ENCODE data around the gene CCM2.

Gene CCM2

DNA sequence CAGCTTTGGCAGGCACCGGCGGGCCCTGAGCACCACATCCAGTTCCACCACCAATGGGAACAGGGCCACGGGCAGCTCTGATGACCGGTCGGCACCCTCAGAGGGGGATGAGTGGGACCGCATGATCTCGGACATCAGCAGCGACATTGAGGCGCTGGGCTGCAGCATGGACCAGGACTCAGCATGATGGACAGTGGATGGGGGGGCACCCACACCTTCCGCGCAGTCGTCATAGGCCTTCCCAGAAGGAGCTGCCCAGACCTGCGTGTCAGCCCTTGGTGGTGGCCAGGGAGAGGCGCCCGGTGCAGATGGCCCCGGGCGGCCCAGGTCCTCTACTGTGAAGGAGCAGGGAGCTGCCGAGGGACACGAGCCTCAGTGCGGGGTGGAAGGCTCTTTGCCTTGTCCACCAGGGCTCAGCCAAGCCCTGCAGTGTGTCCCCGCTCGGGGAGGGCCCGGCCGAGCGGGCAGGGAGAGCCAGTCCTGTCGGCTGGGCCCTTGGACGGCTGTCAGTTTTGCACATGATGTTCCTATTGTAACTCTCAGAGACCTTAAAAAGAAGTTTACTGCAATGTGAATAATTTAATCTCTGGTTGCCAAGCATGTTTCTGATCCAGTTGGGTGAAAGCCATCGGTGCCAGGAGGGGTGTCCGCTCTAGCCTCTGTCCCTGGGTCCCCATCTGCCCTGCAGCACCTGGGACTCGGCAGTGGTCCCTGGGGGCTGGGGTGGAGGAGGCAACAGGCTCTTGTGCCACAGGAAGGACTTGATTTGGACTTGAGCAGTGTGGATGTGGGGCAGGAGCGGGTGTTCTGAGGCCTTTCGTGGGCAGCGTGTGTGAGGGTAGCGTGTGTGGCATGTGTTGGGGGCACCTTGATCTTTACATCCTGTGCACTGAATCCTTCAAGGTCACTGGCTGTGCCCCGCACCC is 76.1 kb downstream of the CCM2 start:
- no peak for DNase-seq (ENCODE audit: low read depth, low spot score)
- Histone ChIP-seq H3K9ac (ENCODE audit: insufficient read length, low read depth) (no peak overlapping the region), H3K9me3 (ENCODE audit: insufficient read depth, low read length) (no peaks in the 10 kb centered on the region), H3K27me3 (ENCODE audit: insufficient read depth, insufficient read length) (no peaks in the 10 kb centered on the region), H3K4me3 (ENCODE audit: insufficient read length, low read depth) (no peak overlapping the region), H3K36me3 (ENCODE audit: insufficient read depth, insufficient read length, low read length) (peaks cover 75% of the 10 kb centered on the region), H3K4me1 (ENCODE audit: insufficient read depth, insufficient read length) (peaks cover 27% of the 10 kb centered on the region)
- TF ChIP-seq ZNF274 (IDR thresholded peaks at IDR 0.05; ENCODE audit: low read depth, low read length): no peak
- no peak for TF ChIP-seq SUZ12 (IDR thresholded peaks at IDR 0.05; ENCODE audit: extremely low read depth, insufficient read depth, insufficient read length)
- TF ChIP-seq YY1 (IDR thresholded peaks at IDR 0.05; ENCODE audit: insufficient read depth, insufficient read length): no peak

GRCh38 chr7:45076946-45077345 is 76.9 kb downstream of the CCM2 start:
- TF ChIP-seq ZNF274 (IDR thresholded peaks at IDR 0.05; ENCODE audit: low read depth, low read length) (no peak), SUZ12 (IDR thresholded peaks at IDR 0.05; ENCODE audit: extremely low read depth, insufficient read depth, insufficient read length) (no peak), YY1 (IDR thresholded peaks at IDR 0.05; ENCODE audit: insufficient read depth, insufficient read length) (no peak)
- Histone ChIP-seq H3K36me3 (ENCODE audit: insufficient read depth, insufficient read length, low read length) (peaks cover 82% of the 10 kb centered on the region), H3K27me3 (ENCODE audit: insufficient read depth, insufficient read length) (no peaks in the 10 kb centered on the region), H3K4me3 (ENCODE audit: insufficient read length, low read depth) (no peak overlapping the region), H3K9me3 (ENCODE audit: insufficient read depth, low read length) (no peaks in the 10 kb centered on the region), H3K4me1 (ENCODE audit: insufficient read depth, insufficient read length) (peaks cover 20% of the 10 kb centered on the region), H3K9ac (ENCODE audit: insufficient read length, low read depth) (no peak overlapping the region)
- DNase-seq (ENCODE audit: low read depth, low spot score): no peak

- H3K27me3 ChIP-seq (ENCODE audit: insufficient read depth, insufficient read length): no peaks in the 10 kb centered on the region
- no peak overlapping the region for H3K4me3 ChIP-seq (ENCODE audit: insufficient read length, low read depth)
- H3K9me3 ChIP-seq (ENCODE audit: insufficient read depth, low read length): no peaks in the 10 kb centered on the region
- H3K4me1 ChIP-seq (ENCODE audit: insufficient read depth, insufficient read length): peaks cover 19% of the 10 kb centered on the region
- peaks cover 88% of the 10 kb centered on the region for H3K36me3 ChIP-seq (ENCODE audit: insufficient read depth, insufficient read length, low read length)
- no peak for DNase-seq (ENCODE audit: low read depth, low spot score)
- H3K9ac ChIP-seq (ENCODE audit: insufficient read length, low read depth): no peak overlapping the region
- TF ChIP-seq ZNF274 (IDR thresholded peaks at IDR 0.05; ENCODE audit: low read depth, low read length): no peak
- no peak for TF ChIP-seq SUZ12 (IDR thresholded peaks at IDR 0.05; ENCODE audit: extremely low read depth, insufficient read depth, insufficient read length)
- no peak for TF ChIP-seq YY1 (IDR thresholded peaks at IDR 0.05; ENCODE audit: insufficient read depth, insufficient read length)
These were observed 77.6 kb downstream of the CCM2 start for GRCh38 chr7:45077579-45077978.

DNA sequence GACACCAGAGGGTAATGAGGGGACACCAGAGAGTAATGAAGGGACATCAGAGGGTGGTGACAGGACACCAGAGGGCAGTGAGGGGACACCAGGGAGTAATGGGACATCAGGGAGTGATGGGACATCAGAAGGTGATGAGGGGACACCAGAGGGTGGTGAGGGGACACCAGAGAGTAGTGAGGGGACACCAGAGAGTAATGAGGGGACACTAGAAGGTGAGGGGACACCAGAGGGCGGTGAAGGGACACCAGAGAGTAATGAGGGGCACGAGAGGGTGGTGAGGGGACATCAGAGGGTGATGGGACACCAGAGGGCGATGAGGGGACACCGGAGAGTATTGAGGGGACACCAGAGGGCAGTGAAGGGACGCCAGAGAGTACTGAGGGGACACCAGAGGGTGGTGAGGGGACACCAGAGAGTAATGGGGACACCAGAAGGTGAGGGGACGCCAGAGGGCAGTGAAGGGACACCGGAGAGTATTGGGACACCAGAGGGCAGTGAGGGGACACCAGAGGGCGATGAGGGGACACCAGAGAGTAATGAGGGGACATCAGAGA is 78.2 kb downstream of the CCM2 start:
- Histone ChIP-seq H3K36me3 (ENCODE audit: insufficient read depth, insufficient read length, low read length) (peaks cover 82% of the 10 kb centered on the region), H3K27me3 (ENCODE audit: insufficient read depth, insufficient read length) (no peaks in the 10 kb centered on the region), H3K9me3 (ENCODE audit: insufficient read depth, low read length) (no peaks in the 10 kb centered on the region), H3K4me1 (ENCODE audit: insufficient read depth, insufficient read length) (peaks cover 19% of the 10 kb centered on the region), H3K4me3 (ENCODE audit: insufficient read length, low read depth) (no peak overlapping the region), H3K9ac (ENCODE audit: insufficient read length, low read depth) (no peak overlapping the region)
- TF ChIP-seq ZNF274 (IDR thresholded peaks at IDR 0.05; ENCODE audit: low read depth, low read length): no peak
- TF ChIP-seq SUZ12 (IDR thresholded peaks at IDR 0.05; ENCODE audit: extremely low read depth, insufficient read depth, insufficient read length): no peak
- TF ChIP-seq YY1 (IDR thresholded peaks at IDR 0.05; ENCODE audit: insufficient read depth, insufficient read length): no peak
- DNase-seq (ENCODE audit: low read depth, low spot score): no peak

DNA sequence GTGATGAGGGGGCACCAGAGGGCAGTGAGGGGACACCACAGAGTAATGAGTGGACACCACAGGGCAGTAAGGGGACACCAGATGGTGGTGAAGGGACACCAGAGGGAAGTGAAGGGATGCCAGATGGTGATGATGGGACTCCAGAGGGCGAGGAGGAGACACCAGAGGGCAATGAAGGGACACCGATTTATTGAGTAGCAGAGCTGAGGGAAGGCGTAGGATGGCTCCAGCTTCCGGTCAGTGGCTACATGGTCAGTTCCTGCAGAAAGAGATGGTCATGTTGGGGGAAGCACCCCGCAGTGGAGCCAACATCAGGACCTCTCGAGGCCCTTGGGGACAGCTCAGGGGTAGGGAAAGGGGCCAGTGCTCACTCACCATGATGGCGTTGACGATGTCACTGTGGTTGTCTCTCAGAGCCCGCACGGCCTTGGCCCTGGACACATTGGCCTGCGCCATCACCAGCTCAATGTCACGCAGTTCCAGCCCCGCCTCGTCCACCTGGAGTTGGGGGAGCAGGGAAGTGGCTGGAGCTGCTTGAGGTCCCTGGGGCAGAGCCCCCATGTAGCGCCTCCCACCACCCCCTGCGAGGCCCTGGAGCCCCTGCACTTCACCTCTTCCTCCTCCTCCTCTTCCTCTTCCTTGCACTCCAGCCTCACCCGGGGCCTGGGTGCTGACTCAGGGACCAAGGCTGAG is 80.4 kb downstream of the CCM2 start:
- Histone ChIP-seq H3K4me1 (ENCODE audit: insufficient read depth, insufficient read length) (peaks cover 15% of the 10 kb centered on the region), H3K4me3 (ENCODE audit: insufficient read length, low read depth) (no peak overlapping the region), H3K9me3 (ENCODE audit: insufficient read depth, low read length) (no peaks in the 10 kb centered on the region), H3K27me3 (ENCODE audit: insufficient read depth, insufficient read length) (no peaks in the 10 kb centered on the region), H3K36me3 (ENCODE audit: insufficient read depth, insufficient read length, low read length) (peaks cover 74% of the 10 kb centered on the region), H3K9ac (ENCODE audit: insufficient read length, low read depth) (no peak overlapping the region)
- DNase-seq (ENCODE audit: low read depth, low spot score): no peak
- no peak for TF ChIP-seq SUZ12 (IDR thresholded peaks at IDR 0.05; ENCODE audit: extremely low read depth, insufficient read depth, insufficient read length)
- TF ChIP-seq YY1 (IDR thresholded peaks at IDR 0.05; ENCODE audit: insufficient read depth, insufficient read length): no peak
- no peak for TF ChIP-seq ZNF274 (IDR thresholded peaks at IDR 0.05; ENCODE audit: low read depth, low read length)

DNA sequence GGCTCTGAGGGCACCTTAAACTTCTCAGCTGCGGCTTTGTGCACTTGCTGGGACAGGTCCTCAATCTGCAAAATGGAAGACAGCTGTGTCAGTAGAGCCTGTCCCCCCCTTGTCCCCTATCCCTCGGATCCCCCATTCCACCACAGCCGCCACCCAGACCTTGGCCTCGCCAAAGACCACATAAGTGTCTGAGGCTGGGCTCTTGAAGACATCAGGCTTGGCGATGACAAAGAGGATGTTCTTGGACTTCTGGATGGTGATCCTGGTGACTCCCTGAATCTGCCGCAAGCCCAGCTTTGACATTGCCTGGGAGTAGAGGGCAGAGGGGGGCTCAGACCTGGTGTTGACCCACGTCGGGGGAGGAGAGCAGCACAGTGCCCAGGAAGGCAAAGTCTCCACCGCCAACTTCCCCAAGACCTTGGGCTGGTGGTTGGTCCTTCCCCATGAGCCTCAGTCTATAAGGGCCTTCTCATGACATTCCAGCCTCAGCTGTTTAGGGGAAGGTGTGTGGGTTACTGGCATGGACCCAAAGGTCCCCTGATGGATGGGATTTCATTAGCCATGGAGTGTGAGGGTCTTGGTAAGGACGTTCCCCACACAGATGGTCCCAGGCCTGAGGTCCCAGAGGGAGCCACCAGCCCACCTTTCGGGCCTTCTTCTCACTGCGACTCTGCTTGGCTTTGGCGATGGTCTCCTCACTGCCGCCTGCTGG is 81.1 kb downstream of the CCM2 start:
- TF ChIP-seq SUZ12 (IDR thresholded peaks at IDR 0.05; ENCODE audit: extremely low read depth, insufficient read depth, insufficient read length) (no peak), ZNF274 (IDR thresholded peaks at IDR 0.05; ENCODE audit: low read depth, low read length) (no peak), YY1 (IDR thresholded peaks at IDR 0.05; ENCODE audit: insufficient read depth, insufficient read length) (no peak)
- Histone ChIP-seq H3K4me3 (ENCODE audit: insufficient read length, low read depth) (no peak overlapping the region), H3K4me1 (ENCODE audit: insufficient read depth, insufficient read length) (peaks cover 15% of the 10 kb centered on the region), H3K36me3 (ENCODE audit: insufficient read depth, insufficient read length, low read length) (peaks cover 70% of the 10 kb centered on the region), H3K9ac (ENCODE audit: insufficient read length, low read depth) (no peak overlapping the region), H3K9me3 (ENCODE audit: insufficient read depth, low read length) (no peaks in the 10 kb centered on the region), H3K27me3 (ENCODE audit: insufficient read depth, insufficient read length) (no peaks in the 10 kb centered on the region)
- no peak for DNase-seq (ENCODE audit: low read depth, low spot score)

Measured in NT2/D1 (cell line).